LNCaP clone FGC (cell line): ENCODE results near the gene ZNF641.

ENCODE experiments used
- DNase-seq: peaks from one replicate; pipeline ENCODE4 v3.0.0-alpha.2; 2011; ENCODE audit warnings: low read depth
- H3K4me3 ChIP-seq: 2 replicates; pipeline ENCODE4 v1.5.1; 2011; ENCODE audit warnings: mild to moderate bottlenecking, low read depth, low read length, control low read depth
- TF ChIP-seq, protein P1 (sequence below): IDR thresholded peaks from 2 replicates; pipeline ENCODE4 v1.5.1; 2012; ENCODE audit warnings: mild to moderate bottlenecking; ENCODE audit not compliant: control insufficient read depth, insufficient read depth; ENCODE audit errors: extremely low read depth

The ZNF641 gene

DNA sequence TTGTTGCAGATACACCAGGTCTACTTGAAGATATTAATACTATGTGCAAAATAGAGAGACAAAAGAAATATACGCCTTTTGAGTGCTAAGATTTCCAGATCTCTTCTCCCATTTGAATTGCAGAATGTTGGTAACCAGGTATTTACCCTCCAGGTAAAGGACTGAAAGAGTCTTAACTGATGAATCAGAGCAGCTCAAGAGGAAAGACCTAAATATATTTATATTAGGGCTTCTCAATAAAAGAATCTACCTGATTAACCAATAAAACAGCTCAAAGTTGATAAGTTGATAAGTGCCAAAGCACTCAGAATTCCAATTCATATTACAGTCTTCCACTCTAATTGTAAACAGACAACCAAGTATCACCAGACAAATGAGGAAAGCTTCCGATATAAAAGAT lies 59.2 kb downstream of the ZNF641 start:
- TF ChIP-seq, protein P1, sequence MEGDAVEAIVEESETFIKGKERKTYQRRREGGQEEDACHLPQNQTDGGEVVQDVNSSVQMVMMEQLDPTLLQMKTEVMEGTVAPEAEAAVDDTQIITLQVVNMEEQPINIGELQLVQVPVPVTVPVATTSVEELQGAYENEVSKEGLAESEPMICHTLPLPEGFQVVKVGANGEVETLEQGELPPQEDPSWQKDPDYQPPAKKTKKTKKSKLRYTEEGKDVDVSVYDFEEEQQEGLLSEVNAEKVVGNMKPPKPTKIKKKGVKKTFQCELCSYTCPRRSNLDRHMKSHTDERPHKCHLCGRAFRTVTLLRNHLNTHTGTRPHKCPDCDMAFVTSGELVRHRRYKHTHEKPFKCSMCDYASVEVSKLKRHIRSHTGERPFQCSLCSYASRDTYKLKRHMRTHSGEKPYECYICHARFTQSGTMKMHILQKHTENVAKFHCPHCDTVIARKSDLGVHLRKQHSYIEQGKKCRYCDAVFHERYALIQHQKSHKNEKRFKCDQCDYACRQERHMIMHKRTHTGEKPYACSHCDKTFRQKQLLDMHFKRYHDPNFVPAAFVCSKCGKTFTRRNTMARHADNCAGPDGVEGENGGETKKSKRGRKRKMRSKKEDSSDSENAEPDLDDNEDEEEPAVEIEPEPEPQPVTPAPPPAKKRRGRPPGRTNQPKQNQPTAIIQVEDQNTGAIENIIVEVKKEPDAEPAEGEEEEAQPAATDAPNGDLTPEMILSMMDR = no peak
- no peak overlapping the region for H3K4me3 ChIP-seq
- DNase-seq = no peak

DNA sequence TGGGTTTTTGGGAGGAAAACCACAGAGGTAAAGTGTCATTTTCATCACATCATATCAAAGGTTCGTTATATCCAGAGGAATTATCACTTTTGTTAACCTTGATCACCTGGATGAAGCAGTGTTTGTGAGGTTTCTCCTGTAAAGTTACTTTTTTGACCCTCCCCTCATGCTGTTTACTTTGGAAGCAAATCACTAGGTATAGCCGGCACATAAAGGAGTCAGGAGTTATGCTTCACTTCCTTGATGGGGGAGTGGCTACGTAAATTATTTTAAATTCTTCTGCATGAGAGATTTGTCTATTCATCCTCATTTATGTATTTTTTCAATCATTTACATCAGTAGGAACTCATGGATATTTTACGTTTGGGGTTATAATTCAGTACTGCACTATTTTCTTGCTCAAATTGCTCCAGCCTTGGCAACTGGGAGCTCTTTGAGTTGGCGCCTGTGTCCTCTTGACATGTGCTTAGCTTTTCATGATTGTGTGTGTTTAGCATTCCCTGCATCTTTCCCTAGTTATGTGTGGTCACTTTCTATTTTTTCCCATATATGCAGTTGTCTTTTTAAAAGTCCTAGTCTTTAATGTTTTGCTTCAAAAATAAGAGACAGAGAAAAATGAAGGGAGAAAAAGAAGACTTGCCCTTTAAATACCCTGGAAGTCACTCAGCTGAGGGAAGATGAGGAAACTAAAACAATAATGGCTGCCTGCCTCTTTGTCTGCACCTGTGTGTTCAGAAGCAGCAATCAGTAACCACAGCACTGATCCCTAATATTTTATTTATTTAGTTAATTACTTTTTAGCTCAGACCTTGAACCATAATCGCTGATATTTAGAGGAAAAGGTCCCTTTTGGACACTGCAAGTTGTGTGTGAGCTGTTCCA lies 62.1 kb downstream of the ZNF641 start:
- H3K4me3 ChIP-seq = no peak overlapping the region
- TF ChIP-seq, protein P1 = no peak
- DNase-seq = peak; percentile 22
